ENCODE measurements around the gene RHOB. TPM values are rescaled to one million over a fixed set of nuclear protein-coding genes. Genes with fewer than 3 reads are reported as not detected.
A peak's percentile ranks its signal among the peaks of the same experiment; 100 is the strongest.

The RHOB gene
- polyA plus RNA-seq, 1 of the 3 experiments (the other 2 are of a cell fraction): 50.3 TPM

GRCh38 chr2:20494241-20494640, 47.4 kb downstream of the RHOB start (continued):
- TF ChIP-seq, protein P1, sequence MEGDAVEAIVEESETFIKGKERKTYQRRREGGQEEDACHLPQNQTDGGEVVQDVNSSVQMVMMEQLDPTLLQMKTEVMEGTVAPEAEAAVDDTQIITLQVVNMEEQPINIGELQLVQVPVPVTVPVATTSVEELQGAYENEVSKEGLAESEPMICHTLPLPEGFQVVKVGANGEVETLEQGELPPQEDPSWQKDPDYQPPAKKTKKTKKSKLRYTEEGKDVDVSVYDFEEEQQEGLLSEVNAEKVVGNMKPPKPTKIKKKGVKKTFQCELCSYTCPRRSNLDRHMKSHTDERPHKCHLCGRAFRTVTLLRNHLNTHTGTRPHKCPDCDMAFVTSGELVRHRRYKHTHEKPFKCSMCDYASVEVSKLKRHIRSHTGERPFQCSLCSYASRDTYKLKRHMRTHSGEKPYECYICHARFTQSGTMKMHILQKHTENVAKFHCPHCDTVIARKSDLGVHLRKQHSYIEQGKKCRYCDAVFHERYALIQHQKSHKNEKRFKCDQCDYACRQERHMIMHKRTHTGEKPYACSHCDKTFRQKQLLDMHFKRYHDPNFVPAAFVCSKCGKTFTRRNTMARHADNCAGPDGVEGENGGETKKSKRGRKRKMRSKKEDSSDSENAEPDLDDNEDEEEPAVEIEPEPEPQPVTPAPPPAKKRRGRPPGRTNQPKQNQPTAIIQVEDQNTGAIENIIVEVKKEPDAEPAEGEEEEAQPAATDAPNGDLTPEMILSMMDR (IDR thresholded peaks at IDR 0.05): no peak

- Histone ChIP-seq H3K36me3 (replicated peaks in 1 of 2; ENCODE audit: control insufficient read depth in 1 of 2, insufficient read depth in 2 of 2, low read length in 1 of 2) (no peaks in the 10 kb centered on the region), H3K4me2 (no peak overlapping the region), H3K79me2 (ENCODE audit: insufficient read depth) (no peaks in the 10 kb centered on the region), H3K27ac (ENCODE audit: low read depth in 2 of 2, low read length in 1 of 2) (no peak overlapping the region), H4K20me1 (ENCODE audit: insufficient read depth) (no peaks in the 10 kb centered on the region), H3K4me1 (ENCODE audit: control insufficient read depth in 1 of 2, insufficient read depth in 2 of 2, low read depth in 1 of 2, low read length in 1 of 2) (peaks cover 19 to 25% of the 10 kb centered on the region in 2 experiments), H3K9me3 (no peaks in the 10 kb centered on the region), H3K4me3 (ENCODE audit: low read depth in 2 of 2, low read length in 1 of 2) (no peak overlapping the region), H3K9me2 (no peaks in the 10 kb centered on the region), H3K9ac (no peak overlapping the region), H3F3A (replicated peaks; ENCODE audit: insufficient read depth) (no peaks in the 10 kb centered on the region), H3K27me3 (ENCODE audit: insufficient read depth) (no peaks in the 10 kb centered on the region), H2AFZ (ENCODE audit: low read depth) (no peak overlapping the region)
- ChIA-PET CTCF (interaction anchor here (1.0 to 2.2 kb wide), 7 partner anchors 10 to 146 kb away, joined by 3 to 10 read pairs (median 5); no protein-coding TSS in a partner anchor), POLR2A (interaction anchor here (1.6 kb wide), 1 partner anchor 49 kb away, joined by 8 read pairs; the partner anchor contains the start of gene RHOB)
- no peak for DNase-seq
- 69% methylated on average over 10 of the region's 10 CpGs for WGBS (ENCODE audit: low lambda C conversion rate)
- TF ChIP-seq, protein P1 (IDR thresholded peaks at IDR 0.05): no peak
- TF ChIP-seq SIN3A (IDR thresholded peaks at IDR 0.05; ENCODE audit: borderline replicate concordance, low read depth, low read length) (no peak), POLR2AphosphoS5 (IDR thresholded peaks at IDR 0.05; ENCODE audit: low read depth, low read length) (no peak), TEAD4 (IDR thresholded peaks at IDR 0.05; ENCODE audit: borderline replicate concordance, insufficient read depth) (no peak), EZH2phosphoT487 (IDR thresholded peaks at IDR 0.05; ENCODE audit: borderline replicate concordance, low read depth) (no peak), ZBTB33 (IDR thresholded peaks at IDR 0.05; ENCODE audit: borderline replicate concordance, low read depth) (no peak), FOSL2 (IDR thresholded peaks at IDR 0.05; ENCODE audit: borderline replicate concordance, low read depth) (peak; percentile 22; the same call in 1 of the 2 replicates), MEF2A (IDR thresholded peaks at IDR 0.05; ENCODE audit: borderline replicate concordance, low read depth) (no peak), RFX5 (IDR thresholded peaks at IDR 0.05; ENCODE audit: low read length) (no peak), JUND (IDR thresholded peaks at IDR 0.05) (0 out of 2 replicates have a peak, but pooled peaks have one; percentile 22), EP300 (IDR thresholded peaks at IDR 0.05; ENCODE audit: borderline replicate concordance in 1 of 2, low read depth in 1 of 2, low read length in 1 of 2) (no peak)
- TF ChIP-seq, protein P2, sequence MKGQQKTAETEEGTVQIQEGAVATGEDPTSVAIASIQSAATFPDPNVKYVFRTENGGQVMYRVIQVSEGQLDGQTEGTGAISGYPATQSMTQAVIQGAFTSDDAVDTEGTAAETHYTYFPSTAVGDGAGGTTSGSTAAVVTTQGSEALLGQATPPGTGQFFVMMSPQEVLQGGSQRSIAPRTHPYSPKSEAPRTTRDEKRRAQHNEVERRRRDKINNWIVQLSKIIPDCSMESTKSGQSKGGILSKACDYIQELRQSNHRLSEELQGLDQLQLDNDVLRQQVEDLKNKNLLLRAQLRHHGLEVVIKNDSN (IDR thresholded peaks at IDR 0.05; ENCODE audit: borderline replicate concordance, low read depth): no peak
These were observed 49.4 kb downstream of the RHOB start for GRCh38 chr2:20496076-20496872.

Data from SK-N-SH (cell line).